IPS-NIHi7 (cell line): ENCODE measurements around the gene DAG1.
A peak's percentile ranks its signal among the peaks of the same experiment; 100 is the strongest.

ENCODE experiments used
- DNase-seq: peaks from one replicate; pipeline ENCODE4 v3.0.0; 2012; ENCODE audit warnings: mixed read lengths; ENCODE audit errors: extremely low spot score

DAG1 gene

GRCh38 chr3:49518441-49518840, 48.4 kb downstream of the DAG1 start:
- DNase-seq, result no peak

GRCh38 chr3:49519296-49519695, 49.2 kb downstream of the DAG1 start:
- DNase-seq, result no peak

GRCh38 chr3:49519916-49520385, 49.9 kb downstream of the DAG1 start:
- no peak for DNase-seq

GRCh38 chr3:49523756-49524747, 54.0 kb downstream of the DAG1 start:
- no peak for DNase-seq

GRCh38 chr3:49529567-49529966, 59.5 kb downstream of the DAG1 start:
- DNase-seq, result no peak

- DNase-seq, result no peak
These were observed 60.2 kb downstream of the DAG1 start for GRCh38 chr3:49530231-49530630.

- no peak for DNase-seq
These were observed 60.6 kb downstream of the DAG1 start for GRCh38 chr3:49530701-49531100.

- DNase-seq, result no peak
These were observed 61.2 kb downstream of the DAG1 start for GRCh38 chr3:49531218-49531617.

GRCh38 chr3:49531715-49532114, 61.6 kb downstream of the DAG1 start:
- no peak for DNase-seq

GRCh38 chr3:49533031-49533430, 63.0 kb downstream of the DAG1 start:
- no peak for DNase-seq

GRCh38 chr3:49533786-49534519, 63.9 kb downstream of the DAG1 start:
- DNase-seq, result no peak

GRCh38 chr3:49534581-49535441, 64.7 kb downstream of the DAG1 start:
- peak; percentile 61 for DNase-seq

GRCh38 chr3:49535971-49536874, 66.2 kb downstream of the DAG1 start:
- DNase-seq, result no peak

- DNase-seq, result no peak
These were observed 66.9 kb downstream of the DAG1 start for GRCh38 chr3:49536875-49537533.

GRCh38 chr3:49539659-49540560, 69.8 kb downstream of the DAG1 start:
- peak; percentile 95 for DNase-seq

- DNase-seq, result no peak
These were observed 82.0 kb downstream of the DAG1 start for GRCh38 chr3:49552087-49552486.

- no peak for DNase-seq
These were observed 83.2 kb downstream of the DAG1 start for GRCh38 chr3:49553324-49553691.

- DNase-seq, result peak; percentile 100
These were observed 83.9 kb downstream of the DAG1 start, which contains the start of gene BSN for GRCh38 chr3:49553692-49554632. TSS of gene BSN (plus strand) at chr3:49554477. CDS start at chr3:49554603, 126 bp downstream.
